IMR-90 (cell line): ENCODE results near the gene HARS1. TPM values are rescaled to one million over a fixed set of nuclear protein-coding genes. Genes with fewer than 3 reads are reported as not detected.
A peak's percentile ranks its signal among the peaks of the same experiment; 100 is the strongest.

Source experiments
- ATAC-seq: fragments of 200-7000 bp; cut with Tn5 transposase; 2 replicates; pipeline ENCODE4 v1.9.1; 2020; ENCODE audit warnings: low read depth, mild to moderate bottlenecking, moderate library complexity
- BruUV-seq: library from RNA; stranded (reverse); fragments of 400-500 nt; replicated peaks from 2 replicates; lab custom pipeline; 2021; lab: Mats Ljungman, UMichigan
- CTCF ChIA-PET: fragments of 300-600 bp; formaldehyde crosslinking; extraction: SDS; loops from one replicate; lab custom pipeline; 2021; ENCODE audit warnings: antibody characterized with exemption; lab: Yijun Ruan, JAX
- POLR2A ChIA-PET: fragments of 300-600 bp; sonication (Branson Sonifier 250); formaldehyde crosslinking; loops from one replicate; lab custom pipeline; 2022; ENCODE audit warnings: antibody characterized with exemption; ENCODE audit not compliant: unreplicated experiment; lab: Charles Lee
- DNase-seq: peaks from one replicate; pipeline ENCODE4 v3.0.0; 2013
- H2AFZ ChIP-seq: replicated peaks from 2 replicates; pipeline ENCODE3; 2013; ENCODE audit warnings: low read length, mild to moderate bottlenecking; ENCODE audit not compliant: poor library complexity
- H2AK5ac ChIP-seq: 2 replicates; pipeline ENCODE4 v1.6.1; 2013; ENCODE audit warnings: low read depth, low read length, inconsistent platforms
- H2AK9ac ChIP-seq: replicated peaks from 2 replicates; pipeline ENCODE3; 2013; ENCODE audit warnings: mild to moderate bottlenecking, low read depth, low read length, moderate library complexity; ENCODE audit not compliant: poor library complexity
- H2BK120ac ChIP-seq: 2 replicates; pipeline ENCODE4 v1.6.1; 2013; ENCODE audit warnings: low read depth, low read length, inconsistent platforms
- H2BK15ac ChIP-seq: 3 replicates; pipeline ENCODE4 v1.6.1; 2013; ENCODE audit warnings: low read depth, low read length, inconsistent platforms
- H2BK20ac ChIP-seq: 2 replicates; pipeline ENCODE4 v1.6.1; 2013; ENCODE audit warnings: low read depth, mild to moderate bottlenecking, inconsistent platforms, low read length, moderate library complexity
- H2BK5ac ChIP-seq: 2 replicates; pipeline ENCODE4 v1.6.1; 2013; ENCODE audit warnings: mild to moderate bottlenecking, low read depth, low read length, inconsistent platforms; ENCODE audit not compliant: poor library complexity, severe bottlenecking
- H3K14ac ChIP-seq: replicated peaks from 2 replicates; pipeline ENCODE4 v1.6.1; 2013; ENCODE audit warnings: low read depth, low read length, inconsistent platforms
- H3K18ac ChIP-seq: 2 replicates; pipeline ENCODE4 v1.6.1; 2013; ENCODE audit warnings: low read depth, low read length, control low read depth
- H3K23ac ChIP-seq: 2 replicates; pipeline ENCODE4 v1.6.1; 2013; ENCODE audit warnings: low read depth, low read length, inconsistent platforms
- H3K27ac ChIP-seq: 2 replicates; pipeline ENCODE4 v1.5.1; 2013; ENCODE audit warnings: mild to moderate bottlenecking, control low read depth, low read length; ENCODE audit not compliant: insufficient read depth
- H3K27me3 ChIP-seq: 2 replicates; pipeline ENCODE4 v1.6.1; 2013; ENCODE audit warnings: low read length; ENCODE audit not compliant: control insufficient read depth, insufficient read depth
- H3K36me3 ChIP-seq: 2 replicates; pipeline ENCODE4 v1.6.1; 2013; ENCODE audit warnings: low read length, mixed read lengths; ENCODE audit not compliant: control insufficient read depth, insufficient read depth
- H3K4ac ChIP-seq: 2 replicates; pipeline ENCODE4 v1.6.1; 2013; ENCODE audit warnings: low read depth, low read length, inconsistent platforms
- H3K4me1 ChIP-seq: 2 replicates; pipeline ENCODE4 v1.6.1; 2013; ENCODE audit warnings: low read length, mixed read lengths; ENCODE audit not compliant: control insufficient read depth, insufficient read depth
- H3K4me2 ChIP-seq: 2 replicates; pipeline ENCODE4 v1.6.1; 2013; ENCODE audit warnings: low read depth, mild to moderate bottlenecking, control low read depth, low read length, moderate library complexity
- H3K4me3 ChIP-seq: 2 replicates; pipeline ENCODE4 v1.5.1; 2013; ENCODE audit warnings: low read depth, mild to moderate bottlenecking, control low read depth, low read length, moderate library complexity; ENCODE audit not compliant: insufficient read depth
- H3K56ac ChIP-seq: 2 replicates; pipeline ENCODE4 v1.6.1; 2013; ENCODE audit warnings: low read length, inconsistent platforms; ENCODE audit not compliant: insufficient read depth; ENCODE audit errors: extremely low read depth
- H3K79me1 ChIP-seq, 2 experiments: 2 replicates each; pipeline ENCODE4 v1.6.1; 2013; ENCODE audit warnings: low read length in 2 of 2, inconsistent platforms in 1 of 2, low read depth in 1 of 2
- H3K9ac ChIP-seq: 2 replicates; pipeline ENCODE4 v1.6.1; 2013; ENCODE audit warnings: low read depth, low read length, control low read depth
- H3K9me1 ChIP-seq: 2 replicates; pipeline ENCODE4 v1.6.1; 2013; ENCODE audit warnings: low read length, inconsistent platforms; ENCODE audit not compliant: insufficient read depth
- H3K9me3 ChIP-seq: 2 replicates; pipeline ENCODE4 v1.6.1; 2013; ENCODE audit warnings: low read length; ENCODE audit not compliant: control insufficient read depth, insufficient read depth
- H4K20me1 ChIP-seq: 2 replicates; pipeline ENCODE4 v1.6.1; 2013; ENCODE audit warnings: low read length, inconsistent platforms; ENCODE audit not compliant: insufficient read depth
- H4K5ac ChIP-seq: 2 replicates; pipeline ENCODE4 v1.6.1; 2013; ENCODE audit warnings: mild to moderate bottlenecking, low read depth, low read length, control low read depth
- H4K8ac ChIP-seq, 2 experiments: 2 replicates each; pipeline ENCODE4 v1.6.1; 2013; ENCODE audit warnings: low read depth in 2 of 2, low read length in 2 of 2, control low read depth in 1 of 2, inconsistent platforms in 1 of 2
- H4K91ac ChIP-seq: 2 replicates; pipeline ENCODE4 v1.6.1; 2013; ENCODE audit warnings: low read depth, low read length, inconsistent platforms; ENCODE audit not compliant: insufficient read depth
- ELK1 ChIP-seq: fragments of 150-350 bp; IDR thresholded peaks from 2 replicates; pipeline ENCODE4 v1.6.1; 2016; ENCODE audit warnings: low read depth, mild to moderate bottlenecking, low read length, moderate library complexity, borderline replicate concordance
- RCOR1 ChIP-seq: IDR thresholded peaks from 2 replicates; pipeline ENCODE4 v1.6.1; 2012; ENCODE audit warnings: mild to moderate bottlenecking, low read length, improper control_type of control experiment; ENCODE audit not compliant: insufficient replicate concordance
- WGBS, 2 experiments: methylation state at CpG; one replicate each; pipeline versions ENCODE4 v1.1.5 to v1.1.7; 2013; ENCODE audit warnings: missing lambda C conversion rate in 2 of 2; ENCODE audit not compliant: insufficient read length in 1 of 2; ENCODE audit errors: extremely low coverage in 2 of 2; 5-methylcytosine and 5-hydroxymethylcytosine counted together
- dilution Hi-C: fragments of 300-500 bp; cut with HindIII; formaldehyde crosslinking; loops from one replicate; pipeline ENCODE4 v1.14.3; 2018; ENCODE audit warnings: low sequenced_read_pairs; ENCODE audit not compliant: unreplicated experiment
- in situ Hi-C: fragments of 300-500 bp; cut with MboI; formaldehyde crosslinking; loops from 3 replicates; pipeline ENCODE4 v1.14.3; 2019; ENCODE audit warnings: low sequenced_read_pairs, inconsistent platforms, mixed read lengths
- intact Hi-C: fragments of 100-400 bp; cut with micrococcal nuclease; formaldehyde crosslinking; loops from 2 replicates; pipeline ENCODE4 v1.10.0; 2022
- polyA plus RNA-seq, 3 experiments: library from polyadenylated mRNA; depleted of rRNA; stranded (reverse); fragments of >200 nt; gene quantifications; 2 replicates each; pipeline ENCODE4 v1.2.3, GENCODE V29; 2012; ENCODE audit warnings: low replicate concordance in 1 of 3
- total RNA-seq: library from RNA; depleted of rRNA; stranded (reverse); fragments of >200 nt; gene quantifications from 2 replicates; pipeline ENCODE4 v1.2.3, GENCODE V29; 2012

HARS1 gene
- total and polyA plus RNA-seq, 2 of the 4 experiments (the other 2 are of a cell fraction): 97.6 to 141 TPM

GRCh38 chr5:140631831-140632365, 59.3 kb downstream of the HARS1 start:
- H3K79me1 ChIP-seq: no peaks in the 10 kb centered on the region
- no peak overlapping the region for H2BK20ac ChIP-seq
- TF ChIP-seq ELK1: no peak
- no peak for TF ChIP-seq RCOR1
- DNase-seq (no peak), ATAC-seq (peak; percentile 25)
- intact Hi-C loops (loop anchor here (10.0 kb wide), 1 partner anchor 387 kb away; no protein-coding TSS in a partner anchor), in situ Hi-C loops (no loop called here), dilution Hi-C loops (no loop called here)
- peak overlapping the region; percentile 29 for H2AK9ac ChIP-seq
- peaks cover 16% of the 10 kb centered on the region for H3K27me3 ChIP-seq
- no peaks in the 10 kb centered on the region for H4K20me1 ChIP-seq
- no peak overlapping the region for H3K14ac ChIP-seq
- no peak overlapping the region for H2BK15ac ChIP-seq
- H4K8ac ChIP-seq: no peak overlapping the region
- H3K9me1 ChIP-seq: no peaks in the 10 kb centered on the region
- H2BK5ac ChIP-seq: no peak overlapping the region
- no peak overlapping the region for H2BK120ac ChIP-seq
- 12% methylated on average over 20 of the region's 36 CpGs; no CpG with 5 or more reads in 1 of the 2 experiments for WGBS, 2 experiments
- H3K9me3 ChIP-seq: no peaks in the 10 kb centered on the region; the same call in 1 of the 2 replicates
- peaks cover 5% of the 10 kb centered on the region; the same call in 1 of the 2 replicates for H3K4me1 ChIP-seq
- H3K9ac ChIP-seq: no peak overlapping the region
- H3K18ac ChIP-seq: no peak overlapping the region
- no peaks in the 10 kb centered on the region for H3K36me3 ChIP-seq
- ChIA-PET CTCF (no interaction called here), POLR2A (no interaction called here)
- H3K4me2 ChIP-seq: peak overlapping the region; percentile 71
- no peak overlapping the region for H3K27ac ChIP-seq
- H4K91ac ChIP-seq: no peak overlapping the region
- peak overlapping the region; percentile 30 for H3K4me3 ChIP-seq
- BruUV-seq: no TSS peak
- no peak overlapping the region for H3K56ac ChIP-seq
- H2AK5ac ChIP-seq: no peak overlapping the region
- H2AFZ ChIP-seq: peak overlapping the region; percentile 95
- H3K4ac ChIP-seq: no peak overlapping the region
- peak overlapping the region; percentile 60; the same call in 1 of the 2 replicates for H3K23ac ChIP-seq
- no peak overlapping the region for H4K5ac ChIP-seq
